Stimulated activated naive B cell treated with anti-CD40 and anti-IgM and Interleukin-4, amounts not matched to agents 10 μg/mL and 1 μg/mL and 100 μg/mL, for 72 hours (primary cell): ENCODE measurements around the gene ZNF565.
"Not testable (repeated sequence)": the region's sequence is repeated elsewhere in the genome, so short reads cannot be mapped to it uniquely, and the experiment has no call there.

Source experiments
- ATAC-seq, 2 donors: fragments of 150-1000 bp; cut with Tn5 transposase; replicated peaks; 2 replicates each; pipeline ENCODE4 v1.10.0; 2021; ENCODE audit warnings: moderate library complexity in 1 of 2
- DNase-seq: peaks from one replicate; pipeline ENCODE4 v3.0.0; 2021
- H3K27ac Mint-ChIP-seq: one replicate; pipeline ENCODE4 v1.8.0; 2022; ENCODE audit warnings: mild to moderate bottlenecking, mixed read lengths
- H3K27me3 Mint-ChIP-seq, 2 donors: one replicate each; pipeline ENCODE4 v1.8.0; 2022; ENCODE audit warnings: mixed read lengths in 2 of 2
- H3K36me3 Mint-ChIP-seq, 2 donors: one replicate each; pipeline ENCODE4 v1.8.0; 2022; ENCODE audit warnings: mixed read lengths in 2 of 2, mild to moderate bottlenecking in 1 of 2
- H3K4me1 Mint-ChIP-seq, 2 donors: one replicate each; pipeline ENCODE4 v1.8.0; 2022; ENCODE audit warnings: mixed read lengths in 2 of 2, mild to moderate bottlenecking in 1 of 2
- H3K4me3 Mint-ChIP-seq, 2 donors: one replicate each; pipeline ENCODE4 v1.8.0; 2022; ENCODE audit warnings: mild to moderate bottlenecking in 2 of 2, mixed read lengths in 2 of 2, moderate library complexity in 1 of 2
- H3K9me3 Mint-ChIP-seq, 2 donors: one replicate each; pipeline ENCODE4 v1.8.0; 2022; ENCODE audit warnings: mixed read lengths in 2 of 2, mild to moderate bottlenecking in 1 of 2

ZNF565 gene

GRCh38 chr19:36236304-36236945, 22.0 kb upstream of the ZNF565 start:
- Mint-ChIP-seq H3K27me3 (no peaks in the 10 kb centered on the region), H3K36me3 (peaks cover 69 to 90% of the 10 kb centered on the region in 2 donors), H3K4me3 (no peak overlapping the region), H3K9me3 (peaks cover 15 to 16% of the 10 kb centered on the region in 2 donors), H3K27ac (no peak overlapping the region), H3K4me1 (no peaks in the 10 kb centered on the region)
- ATAC-seq = no peak
- no peak for DNase-seq

GRCh38 chr19:36233626-36234025, 19.2 kb upstream of the ZNF565 start:
- H3K27me3 Mint-ChIP-seq, H3K4me3 Mint-ChIP-seq, ATAC-seq, H3K27ac Mint-ChIP-seq, H3K4me1 Mint-ChIP-seq, DNase-seq: not testable (repeated sequence)
- Mint-ChIP-seq H3K36me3 (peaks cover 74 to 92% of the 10 kb centered on the region in 2 donors), H3K9me3 (peaks cover 14 to 17% of the 10 kb centered on the region in 2 donors)

- Mint-ChIP-seq H3K27ac (peak overlapping the region; percentile 49), H3K4me1 (peaks cover 18 to 36% of the 10 kb centered on the region in 2 donors), H3K27me3 (no peaks in the 10 kb centered on the region), H3K4me3 (peak overlapping the region in 1 of 2 donors; percentile 9), H3K36me3 (peaks cover 40 to 58% of the 10 kb centered on the region in 2 donors), H3K9me3 (peaks cover 3 to 4% of the 10 kb centered on the region in 2 donors)
- ATAC-seq (no peak), DNase-seq (no peak)
Measured at GRCh38 chr19:36225219-36225892, 10.9 kb upstream of the ZNF565 start.

- no peaks in the 10 kb centered on the region for H3K27me3 Mint-ChIP-seq
- no peak overlapping the region for H3K27ac Mint-ChIP-seq
- peaks cover 0 to 2% of the 10 kb centered on the region in 2 donors for H3K9me3 Mint-ChIP-seq
- no peak overlapping the region for H3K4me3 Mint-ChIP-seq
- peaks cover 37 to 50% of the 10 kb centered on the region in 2 donors for H3K36me3 Mint-ChIP-seq
- DNase-seq = no peak
- H3K4me1 Mint-ChIP-seq = peaks cover 26 to 48% of the 10 kb centered on the region in 2 donors
- no peak for ATAC-seq
Measured at GRCh38 chr19:36222503-36222902, 8.0 kb upstream of the ZNF565 start.

GRCh38 chr19:36221474-36221873, 7.0 kb upstream of the ZNF565 start:
- H3K9me3 Mint-ChIP-seq = peaks cover 0 to 2% of the 10 kb centered on the region in 2 donors
- H3K4me1 Mint-ChIP-seq = peaks cover 30 to 56% of the 10 kb centered on the region in 2 donors
- no peak overlapping the region for H3K4me3 Mint-ChIP-seq
- DNase-seq (no peak), ATAC-seq (no peak)
- H3K36me3 Mint-ChIP-seq = peaks cover 41 to 50% of the 10 kb centered on the region in 2 donors
- H3K27me3 Mint-ChIP-seq = no peaks in the 10 kb centered on the region
- H3K27ac Mint-ChIP-seq = no peak overlapping the region

GRCh38 chr19:36215276-36216123, 1.0 kb upstream of the ZNF565 start:
- H3K27ac Mint-ChIP-seq = no peak overlapping the region
- no peaks in the 10 kb centered on the region for H3K9me3 Mint-ChIP-seq
- H3K36me3 Mint-ChIP-seq = peaks cover 16 to 19% of the 10 kb centered on the region in 2 donors
- ATAC-seq = peak; percentile 19 to 25
- no peak for DNase-seq
- peaks cover 14 to 23% of the 10 kb centered on the region in 2 donors for H3K4me1 Mint-ChIP-seq
- no peak overlapping the region for H3K4me3 Mint-ChIP-seq
- no peaks in the 10 kb centered on the region for H3K27me3 Mint-ChIP-seq

GRCh38 chr19:36212895-36213294, 1.6 kb downstream of the ZNF565 start:
- no peak overlapping the region for H3K4me3 Mint-ChIP-seq
- no peaks in the 10 kb centered on the region for H3K9me3 Mint-ChIP-seq
- H3K27me3 Mint-ChIP-seq = no peaks in the 10 kb centered on the region
- DNase-seq (no peak), ATAC-seq (no peak)
- no peak overlapping the region for H3K27ac Mint-ChIP-seq
- H3K36me3 Mint-ChIP-seq = peaks cover 5 to 7% of the 10 kb centered on the region in 2 donors
- H3K4me1 Mint-ChIP-seq = peaks cover 7 to 17% of the 10 kb centered on the region in 2 donors

GRCh38 chr19:36210497-36210896, 4.0 kb downstream of the ZNF565 start:
- no peak overlapping the region for H3K27ac Mint-ChIP-seq
- no peak overlapping the region for H3K4me3 Mint-ChIP-seq
- no peaks in the 10 kb centered on the region for H3K27me3 Mint-ChIP-seq
- H3K4me1 Mint-ChIP-seq = peaks cover 8 to 18% of the 10 kb centered on the region in 2 donors
- DNase-seq (no peak), ATAC-seq (no peak)
- H3K36me3 Mint-ChIP-seq = peaks cover 3% of the 10 kb centered on the region in 2 donors
- no peaks in the 10 kb centered on the region for H3K9me3 Mint-ChIP-seq

GRCh38 chr19:36209372-36209771, 5.1 kb downstream of the ZNF565 start:
- no peaks in the 10 kb centered on the region for H3K9me3 Mint-ChIP-seq
- no peak overlapping the region for H3K27ac Mint-ChIP-seq
- no peak for ATAC-seq

GRCh38 chr19:36207605-36208252, 6.7 kb downstream of the ZNF565 start:
- Mint-ChIP-seq H3K4me1 (peaks cover 8 to 18% of the 10 kb centered on the region in 2 donors), H3K9me3 (no peaks in the 10 kb centered on the region), H3K4me3 (no peak overlapping the region), H3K36me3 (peaks cover 3 to 5% of the 10 kb centered on the region in 2 donors), H3K27ac (peak overlapping the region; percentile 84), H3K27me3 (no peaks in the 10 kb centered on the region)
- no peak for DNase-seq
- ATAC-seq = peak; percentile 95 to 96

More at GRCh38 chr19:36209372-36209771, 5.1 kb downstream of the ZNF565 start:
- H3K4me3 Mint-ChIP-seq = no peak overlapping the region
- no peaks in the 10 kb centered on the region for H3K27me3 Mint-ChIP-seq
- no peak for DNase-seq
- peaks cover 8 to 18% of the 10 kb centered on the region in 2 donors for H3K4me1 Mint-ChIP-seq
- peaks cover 3% of the 10 kb centered on the region in 2 donors for H3K36me3 Mint-ChIP-seq

GRCh38 chr19:36203293-36203692, 11.2 kb downstream of the ZNF565 start:
- peaks cover 6 to 17% of the 10 kb centered on the region in 2 donors for H3K4me1 Mint-ChIP-seq
- H3K27me3 Mint-ChIP-seq = no peaks in the 10 kb centered on the region
- ATAC-seq (no peak), DNase-seq (no peak)
- no peak overlapping the region for H3K4me3 Mint-ChIP-seq
- H3K36me3 Mint-ChIP-seq = peaks cover 5% of the 10 kb centered on the region in 2 donors
- no peak overlapping the region for H3K27ac Mint-ChIP-seq
- no peaks in the 10 kb centered on the region for H3K9me3 Mint-ChIP-seq

- H3K27ac Mint-ChIP-seq = no peak overlapping the region
- H3K4me3 Mint-ChIP-seq = no peak overlapping the region
- peaks cover under 1 to 1% of the 10 kb centered on the region in 2 donors for H3K4me1 Mint-ChIP-seq
- DNase-seq (no peak), ATAC-seq (no peak)
- H3K36me3 Mint-ChIP-seq = peaks cover 3 to 5% of the 10 kb centered on the region in 2 donors
- H3K9me3 Mint-ChIP-seq = no peaks in the 10 kb centered on the region
- H3K27me3 Mint-ChIP-seq = no peaks in the 10 kb centered on the region
Measured at GRCh38 chr19:36201684-36202083, 12.8 kb downstream of the ZNF565 start.

GRCh38 chr19:36198119-36198518, 16.3 kb downstream of the ZNF565 start:
- Mint-ChIP-seq H3K9me3 (no peaks in the 10 kb centered on the region), H3K4me1 (peaks cover 2 to 5% of the 10 kb centered on the region in 2 donors), H3K27me3 (no peaks in the 10 kb centered on the region), H3K4me3 (no peak overlapping the region), H3K27ac (no peak overlapping the region), H3K36me3 (peaks cover 11 to 16% of the 10 kb centered on the region in 2 donors)
- ATAC-seq (no peak), DNase-seq (no peak)

GRCh38 chr19:36196249-36196648, 18.2 kb downstream of the ZNF565 start:
- peak in 1 of 2 donors; percentile 33 for ATAC-seq
- Mint-ChIP-seq H3K27me3 (no peaks in the 10 kb centered on the region), H3K36me3 (peaks cover 11 to 16% of the 10 kb centered on the region in 2 donors), H3K4me3 (no peak overlapping the region), H3K4me1 (peaks cover 2 to 5% of the 10 kb centered on the region in 2 donors), H3K9me3 (no peaks in the 10 kb centered on the region), H3K27ac (no peak overlapping the region)
- no peak for DNase-seq
